HL-60 (cell line): Measurements from ENCODE around the gene LAMP2.

Source experiments
- CTCF ChIP-seq: IDR thresholded peaks from one replicate; pipeline ENCODE4 v1.5.1; 2011; ENCODE audit warnings: low read length, control low read depth, inconsistent platforms; ENCODE audit not compliant: insufficient read depth
- GABPA ChIP-seq: IDR thresholded peaks from 2 replicates; pipeline ENCODE4 v1.6.1; 2012; ENCODE audit warnings: low read depth
- POLR2AphosphoS5 ChIP-seq: IDR thresholded peaks from 2 replicates; pipeline ENCODE4 v1.6.1; 2012; ENCODE audit warnings: low read depth
- REST ChIP-seq: IDR thresholded peaks from 2 replicates; pipeline ENCODE4 v1.6.1; 2012; ENCODE audit warnings: low read depth; ENCODE audit not compliant: insufficient replicate concordance
- SPI1 ChIP-seq: IDR thresholded peaks from 2 replicates; pipeline ENCODE4 v1.6.1; 2012; ENCODE audit warnings: low read depth, mild to moderate bottlenecking, borderline replicate concordance

- TF ChIP-seq REST (no peak), CTCF (no peak), SPI1 (no peak), POLR2AphosphoS5 (no peak), GABPA (no peak)
These were observed 5.9 kb downstream of the LAMP2 start for GRCh38 chrX:120463241-120463640.
